HG03139 (cell line): ENCODE data around the gene SAMD4B.
"Not testable (repeated sequence)": the region's sequence is repeated elsewhere in the genome, so short reads cannot be mapped to it uniquely, and the experiment has no call there.

Experiments used
- ATAC-seq: cut with Tn5 transposase; IDR thresholded peaks from one replicate; pipeline ENCODE4 v1.9.1; 2021; ENCODE audit not compliant: unreplicated experiment

SAMD4B gene

GRCh38 chr19:39363901-39364457 lies 21.8 kb downstream of the SAMD4B start:
- ATAC-seq = no peak

- no peak for ATAC-seq
Observed at GRCh38 chr19:39365531-39365930, 23.3 kb downstream of the SAMD4B start.

GRCh38 chr19:39369200-39369599 lies 27.0 kb downstream of the SAMD4B start:
- no peak for ATAC-seq

- ATAC-seq = no peak
Observed at GRCh38 chr19:39370735-39371134, 28.5 kb downstream of the SAMD4B start.

- ATAC-seq = no peak
Observed at GRCh38 chr19:39372047-39372802, 30.0 kb downstream of the SAMD4B start.

GRCh38 chr19:39372941-39373340 lies 30.7 kb downstream of the SAMD4B start:
- ATAC-seq = no peak

- ATAC-seq = no peak
Observed at GRCh38 chr19:39375929-39376328, 33.7 kb downstream of the SAMD4B start.

- no peak for ATAC-seq
Observed at GRCh38 chr19:39377373-39378362, 35.4 kb downstream of the SAMD4B start.

GRCh38 chr19:39379366-39379765 lies 37.1 kb downstream of the SAMD4B start:
- not testable (repeated sequence) for ATAC-seq

- ATAC-seq = no peak
Observed at GRCh38 chr19:39379865-39380396, 37.7 kb downstream of the SAMD4B start.

- no peak for ATAC-seq
Observed at GRCh38 chr19:39380521-39381502, 38.6 kb downstream of the SAMD4B start.

- ATAC-seq = no peak
Observed at GRCh38 chr19:39381910-39382611, 39.8 kb downstream of the SAMD4B start.

GRCh38 chr19:39382991-39383828 lies 41.0 kb downstream of the SAMD4B start:
- no peak for ATAC-seq

GRCh38 chr19:39384839-39385568 lies 42.8 kb downstream of the SAMD4B start:
- no peak for ATAC-seq

GRCh38 chr19:39385629-39386411 lies 43.6 kb downstream of the SAMD4B start:
- ATAC-seq = no peak

- ATAC-seq = no peak
Observed at GRCh38 chr19:39386557-39386956, 44.3 kb downstream of the SAMD4B start.

- no peak for ATAC-seq
Observed at GRCh38 chr19:39388657-39389056, 46.4 kb downstream of the SAMD4B start.
